GM12874 (cell line): ENCODE data around the gene MPHOSPH6.

Source experiments
- TF ChIP-seq, protein P1 (sequence below): IDR thresholded peaks from 2 replicates; pipeline ENCODE4 v1.5.1; 2011; ENCODE audit warnings: low read depth, mild to moderate bottlenecking, control low read depth, low read length, moderate library complexity; ENCODE audit not compliant: insufficient read depth

The MPHOSPH6 gene

DNA sequence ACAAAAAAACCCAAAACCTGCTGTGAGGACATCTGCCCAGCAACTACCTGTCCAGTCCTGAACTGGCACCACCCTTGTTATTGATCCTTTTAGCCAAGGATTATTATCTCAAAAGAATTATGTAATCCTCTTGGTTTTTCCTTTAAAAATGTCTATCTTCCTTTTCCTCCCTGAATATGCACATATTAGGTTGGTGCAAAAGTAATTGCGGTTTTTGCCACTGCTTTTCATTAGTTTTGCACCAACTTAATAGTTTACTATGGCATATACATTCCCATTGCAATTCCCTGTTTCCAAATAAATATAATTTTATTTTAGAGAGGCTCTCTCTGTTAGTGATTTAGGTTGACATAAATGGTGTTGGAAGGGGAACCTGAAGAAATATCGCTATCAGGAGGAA, 51.3 kb downstream of the MPHOSPH6 start:
- TF ChIP-seq, protein P1, sequence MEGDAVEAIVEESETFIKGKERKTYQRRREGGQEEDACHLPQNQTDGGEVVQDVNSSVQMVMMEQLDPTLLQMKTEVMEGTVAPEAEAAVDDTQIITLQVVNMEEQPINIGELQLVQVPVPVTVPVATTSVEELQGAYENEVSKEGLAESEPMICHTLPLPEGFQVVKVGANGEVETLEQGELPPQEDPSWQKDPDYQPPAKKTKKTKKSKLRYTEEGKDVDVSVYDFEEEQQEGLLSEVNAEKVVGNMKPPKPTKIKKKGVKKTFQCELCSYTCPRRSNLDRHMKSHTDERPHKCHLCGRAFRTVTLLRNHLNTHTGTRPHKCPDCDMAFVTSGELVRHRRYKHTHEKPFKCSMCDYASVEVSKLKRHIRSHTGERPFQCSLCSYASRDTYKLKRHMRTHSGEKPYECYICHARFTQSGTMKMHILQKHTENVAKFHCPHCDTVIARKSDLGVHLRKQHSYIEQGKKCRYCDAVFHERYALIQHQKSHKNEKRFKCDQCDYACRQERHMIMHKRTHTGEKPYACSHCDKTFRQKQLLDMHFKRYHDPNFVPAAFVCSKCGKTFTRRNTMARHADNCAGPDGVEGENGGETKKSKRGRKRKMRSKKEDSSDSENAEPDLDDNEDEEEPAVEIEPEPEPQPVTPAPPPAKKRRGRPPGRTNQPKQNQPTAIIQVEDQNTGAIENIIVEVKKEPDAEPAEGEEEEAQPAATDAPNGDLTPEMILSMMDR: no peak

DNA sequence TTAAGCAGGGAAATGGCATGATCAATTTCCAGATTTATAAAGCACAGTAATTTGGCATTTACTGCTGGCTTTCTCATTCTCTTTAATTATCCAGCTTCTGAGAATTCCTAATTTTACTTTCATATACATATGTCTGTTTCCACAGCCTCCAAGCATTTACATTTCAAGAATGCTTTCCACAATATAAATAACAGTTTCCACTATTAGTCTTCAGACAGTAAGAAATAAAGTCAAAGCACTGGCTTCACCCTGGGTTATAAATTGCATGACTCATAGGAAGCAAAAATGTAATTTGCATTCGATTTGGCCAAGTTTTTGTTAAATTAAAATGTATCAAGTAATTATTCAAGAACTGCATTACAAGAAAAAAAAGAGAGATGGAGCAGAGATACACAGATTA, 53.5 kb downstream of the MPHOSPH6 start:
- TF ChIP-seq, protein P1: no peak

DNA sequence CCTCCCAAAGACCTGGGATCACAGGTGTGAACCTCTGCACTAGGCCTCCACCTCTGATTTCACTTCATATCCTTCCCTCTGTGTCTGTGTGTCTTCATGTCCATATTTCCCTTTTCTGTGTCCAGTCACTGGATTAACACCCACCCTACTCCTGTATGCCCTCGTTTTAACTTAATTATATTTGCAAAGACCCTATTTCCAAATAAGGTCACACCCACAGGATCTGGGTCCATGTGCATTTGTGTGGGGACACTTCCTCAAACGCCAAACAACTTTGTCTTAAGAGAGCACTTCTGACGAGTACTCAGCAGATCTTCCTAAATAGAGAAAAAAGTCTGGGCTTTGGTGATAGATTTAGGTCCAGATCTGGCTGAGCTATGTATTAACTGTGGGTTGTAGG, 56.3 kb downstream of the MPHOSPH6 start:
- TF ChIP-seq, protein P1: no peak

DNA sequence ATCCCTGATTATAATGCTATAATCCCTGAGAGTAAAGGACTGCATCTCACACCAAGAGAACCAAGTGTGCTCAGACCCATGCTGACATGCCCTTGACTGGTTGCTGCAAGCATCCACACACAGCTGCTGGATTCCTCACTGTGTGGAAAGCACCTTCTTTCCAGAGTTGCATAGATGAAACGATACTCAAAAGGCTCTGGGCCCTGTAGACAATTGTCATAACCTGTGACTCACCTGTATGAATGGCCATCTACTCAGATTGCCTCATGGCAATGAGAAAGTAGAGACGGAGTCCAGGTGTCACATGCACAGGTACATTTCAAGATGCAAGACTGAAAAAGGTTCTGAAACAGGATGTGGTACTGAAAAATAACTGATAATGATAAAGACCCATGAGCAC, 58.1 kb downstream of the MPHOSPH6 start:
- TF ChIP-seq, protein P1: no peak

DNA sequence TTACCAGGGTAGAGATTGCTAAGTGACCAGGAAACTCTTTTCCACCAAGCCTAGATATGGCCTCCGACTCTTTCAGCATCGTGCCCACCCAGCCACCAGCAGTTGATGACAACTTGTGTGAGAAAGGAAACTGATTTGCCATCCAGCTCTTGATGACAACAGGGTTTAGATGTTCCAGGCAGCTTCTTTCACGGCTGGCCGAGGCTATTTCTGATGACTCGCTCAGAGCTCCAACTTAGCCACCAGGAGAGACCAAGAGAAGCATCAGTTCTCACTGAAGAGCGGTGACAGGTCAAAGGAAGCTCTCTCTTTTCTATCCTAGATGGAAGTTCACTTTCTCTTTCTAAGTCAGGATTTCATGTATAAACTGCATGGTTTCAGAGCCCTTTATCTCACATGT, 61.2 kb downstream of the MPHOSPH6 start:
- TF ChIP-seq, protein P1: no peak

DNA sequence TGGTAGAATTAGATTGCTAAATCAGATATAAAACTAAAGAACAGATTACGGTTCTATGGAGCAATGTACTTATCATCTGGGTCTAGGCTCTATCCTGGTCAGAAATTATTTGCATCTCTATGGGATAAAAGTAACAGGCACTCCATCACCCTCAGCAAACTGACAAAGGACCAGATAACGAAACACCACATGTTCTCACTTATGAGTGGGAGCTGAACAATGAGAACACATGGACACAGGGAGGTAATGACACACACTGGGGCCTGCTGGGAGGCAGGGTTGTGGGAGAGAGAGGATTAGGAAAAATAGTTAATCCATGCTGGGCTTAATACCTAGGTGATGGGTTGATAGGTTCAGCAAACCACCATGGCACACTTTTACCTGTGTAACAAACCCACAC, 61.9 kb downstream of the MPHOSPH6 start:
- TF ChIP-seq, protein P1: no peak

DNA sequence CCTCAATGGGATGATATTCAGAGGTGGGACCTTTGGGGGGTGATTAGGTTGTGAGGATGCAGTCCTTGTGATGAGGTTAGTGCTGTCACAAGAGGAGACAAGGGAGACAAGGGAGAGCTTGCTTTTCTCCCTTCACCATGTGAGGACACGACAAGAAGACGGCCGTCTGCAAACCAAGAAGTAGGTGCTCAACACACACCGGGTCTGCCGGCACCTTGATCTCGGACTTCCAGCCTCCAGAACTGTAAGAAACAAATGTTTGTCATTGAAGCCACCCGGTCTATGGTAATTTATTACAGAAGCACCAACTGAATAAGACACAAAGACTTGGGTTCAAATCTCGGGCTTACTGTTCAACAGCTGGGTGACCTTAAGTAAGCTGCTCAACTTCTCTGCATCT, 64.9 kb downstream of the MPHOSPH6 start:
- TF ChIP-seq, protein P1: no peak
